IMR-90 (cell line): ENCODE data around the gene ELMO1. TPM values are rescaled to one million over a fixed set of nuclear protein-coding genes. Genes with fewer than 3 reads are reported as not detected.

Source experiments
- ATAC-seq: fragments of 200-7000 bp; cut with Tn5 transposase; 2 replicates; pipeline ENCODE4 v1.9.1; 2020; ENCODE audit warnings: low read depth, mild to moderate bottlenecking, moderate library complexity
- BruUV-seq: library from RNA; stranded (reverse); fragments of 400-500 nt; replicated peaks from 2 replicates; lab custom pipeline; 2021; lab: Mats Ljungman, UMichigan
- CTCF ChIA-PET: fragments of 300-600 bp; formaldehyde crosslinking; extraction: SDS; loops from one replicate; lab custom pipeline; 2021; ENCODE audit warnings: antibody characterized with exemption; lab: Yijun Ruan, JAX
- POLR2A ChIA-PET: fragments of 300-600 bp; sonication (Branson Sonifier 250); formaldehyde crosslinking; loops from one replicate; lab custom pipeline; 2022; ENCODE audit warnings: antibody characterized with exemption; ENCODE audit not compliant: unreplicated experiment; lab: Charles Lee
- DNase-seq: peaks from one replicate; pipeline ENCODE4 v3.0.0; 2013
- H2AFZ ChIP-seq: replicated peaks from 2 replicates; pipeline ENCODE3; 2013; ENCODE audit warnings: low read length, mild to moderate bottlenecking; ENCODE audit not compliant: poor library complexity
- H2AK5ac ChIP-seq: 2 replicates; pipeline ENCODE4 v1.6.1; 2013; ENCODE audit warnings: low read depth, low read length, inconsistent platforms
- H2AK9ac ChIP-seq: replicated peaks from 2 replicates; pipeline ENCODE3; 2013; ENCODE audit warnings: mild to moderate bottlenecking, low read depth, low read length, moderate library complexity; ENCODE audit not compliant: poor library complexity
- H2BK120ac ChIP-seq: 2 replicates; pipeline ENCODE4 v1.6.1; 2013; ENCODE audit warnings: low read depth, low read length, inconsistent platforms
- H2BK15ac ChIP-seq: 3 replicates; pipeline ENCODE4 v1.6.1; 2013; ENCODE audit warnings: low read depth, low read length, inconsistent platforms
- H2BK20ac ChIP-seq: 2 replicates; pipeline ENCODE4 v1.6.1; 2013; ENCODE audit warnings: low read depth, mild to moderate bottlenecking, inconsistent platforms, low read length, moderate library complexity
- H2BK5ac ChIP-seq: 2 replicates; pipeline ENCODE4 v1.6.1; 2013; ENCODE audit warnings: mild to moderate bottlenecking, low read depth, low read length, inconsistent platforms; ENCODE audit not compliant: poor library complexity, severe bottlenecking
- H3K14ac ChIP-seq: replicated peaks from 2 replicates; pipeline ENCODE4 v1.6.1; 2013; ENCODE audit warnings: low read depth, low read length, inconsistent platforms
- H3K18ac ChIP-seq: 2 replicates; pipeline ENCODE4 v1.6.1; 2013; ENCODE audit warnings: low read depth, low read length, control low read depth
- H3K23ac ChIP-seq: 2 replicates; pipeline ENCODE4 v1.6.1; 2013; ENCODE audit warnings: low read depth, low read length, inconsistent platforms
- H3K27ac ChIP-seq: 2 replicates; pipeline ENCODE4 v1.5.1; 2013; ENCODE audit warnings: mild to moderate bottlenecking, control low read depth, low read length; ENCODE audit not compliant: insufficient read depth
- H3K27me3 ChIP-seq: 2 replicates; pipeline ENCODE4 v1.6.1; 2013; ENCODE audit warnings: low read length; ENCODE audit not compliant: control insufficient read depth, insufficient read depth
- H3K36me3 ChIP-seq: 2 replicates; pipeline ENCODE4 v1.6.1; 2013; ENCODE audit warnings: low read length, mixed read lengths; ENCODE audit not compliant: control insufficient read depth, insufficient read depth
- H3K4ac ChIP-seq: 2 replicates; pipeline ENCODE4 v1.6.1; 2013; ENCODE audit warnings: low read depth, low read length, inconsistent platforms
- H3K4me1 ChIP-seq: 2 replicates; pipeline ENCODE4 v1.6.1; 2013; ENCODE audit warnings: low read length, mixed read lengths; ENCODE audit not compliant: control insufficient read depth, insufficient read depth
- H3K4me2 ChIP-seq: 2 replicates; pipeline ENCODE4 v1.6.1; 2013; ENCODE audit warnings: low read depth, mild to moderate bottlenecking, control low read depth, low read length, moderate library complexity
- H3K4me3 ChIP-seq: 2 replicates; pipeline ENCODE4 v1.5.1; 2013; ENCODE audit warnings: low read depth, mild to moderate bottlenecking, control low read depth, low read length, moderate library complexity; ENCODE audit not compliant: insufficient read depth
- H3K56ac ChIP-seq: 2 replicates; pipeline ENCODE4 v1.6.1; 2013; ENCODE audit warnings: low read length, inconsistent platforms; ENCODE audit not compliant: insufficient read depth; ENCODE audit errors: extremely low read depth
- H3K79me1 ChIP-seq, 2 experiments: 2 replicates each; pipeline ENCODE4 v1.6.1; 2013; ENCODE audit warnings: low read length in 2 of 2, inconsistent platforms in 1 of 2, low read depth in 1 of 2
- H3K9ac ChIP-seq: 2 replicates; pipeline ENCODE4 v1.6.1; 2013; ENCODE audit warnings: low read depth, low read length, control low read depth
- H3K9me1 ChIP-seq: 2 replicates; pipeline ENCODE4 v1.6.1; 2013; ENCODE audit warnings: low read length, inconsistent platforms; ENCODE audit not compliant: insufficient read depth
- H3K9me3 ChIP-seq: 2 replicates; pipeline ENCODE4 v1.6.1; 2013; ENCODE audit warnings: low read length; ENCODE audit not compliant: control insufficient read depth, insufficient read depth
- H4K20me1 ChIP-seq: 2 replicates; pipeline ENCODE4 v1.6.1; 2013; ENCODE audit warnings: low read length, inconsistent platforms; ENCODE audit not compliant: insufficient read depth
- H4K5ac ChIP-seq: 2 replicates; pipeline ENCODE4 v1.6.1; 2013; ENCODE audit warnings: mild to moderate bottlenecking, low read depth, low read length, control low read depth
- H4K8ac ChIP-seq, 2 experiments: 2 replicates each; pipeline ENCODE4 v1.6.1; 2013; ENCODE audit warnings: low read depth in 2 of 2, low read length in 2 of 2, control low read depth in 1 of 2, inconsistent platforms in 1 of 2
- H4K91ac ChIP-seq: 2 replicates; pipeline ENCODE4 v1.6.1; 2013; ENCODE audit warnings: low read depth, low read length, inconsistent platforms; ENCODE audit not compliant: insufficient read depth
- BHLHE40 ChIP-seq: fragments of 150-350 bp; IDR thresholded peaks from 2 replicates; pipeline ENCODE4 v1.6.1; 2016; ENCODE audit warnings: mild to moderate bottlenecking, low read depth, low read length
- CEBPB ChIP-seq: IDR thresholded peaks from 2 replicates; pipeline ENCODE4 v1.6.1; 2012; ENCODE audit warnings: low read depth, low read length, improper control_type of control experiment
- CHD1 ChIP-seq: IDR thresholded peaks from 2 replicates; pipeline ENCODE4 v1.6.1; 2012; ENCODE audit warnings: low read depth, low read length, improper control_type of control experiment
- CTCF ChIP-seq: conservative IDR thresholded peaks from 2 replicates; pipeline ENCODE4 v1.5.1; 2012; ENCODE audit warnings: mild to moderate bottlenecking, low read depth, low read length, improper control_type of control experiment
- ELK1 ChIP-seq: fragments of 150-350 bp; IDR thresholded peaks from 2 replicates; pipeline ENCODE4 v1.6.1; 2016; ENCODE audit warnings: low read depth, mild to moderate bottlenecking, low read length, moderate library complexity, borderline replicate concordance
- FOS ChIP-seq: fragments of 150-350 bp; IDR thresholded peaks from 2 replicates; pipeline ENCODE4 v1.6.1; 2016; ENCODE audit warnings: low read depth, low read length
- MAZ ChIP-seq: IDR thresholded peaks from 2 replicates; pipeline ENCODE4 v1.6.1; 2012; ENCODE audit warnings: low read depth, mild to moderate bottlenecking, low read length, improper control_type of control experiment, moderate library complexity, borderline replicate concordance
- MXI1 ChIP-seq: IDR thresholded peaks from 2 replicates; pipeline ENCODE4 v1.6.1; 2012; ENCODE audit warnings: low read depth, mild to moderate bottlenecking, low read length, moderate library complexity, borderline replicate concordance
- NFE2L2 ChIP-seq: fragments of 150-350 bp; IDR thresholded peaks from 2 replicates; pipeline ENCODE4 v1.6.1; 2016; ENCODE audit warnings: low read depth, mild to moderate bottlenecking, low read length
- POLR2A ChIP-seq: IDR thresholded peaks from 2 replicates; pipeline ENCODE4 v1.6.1; 2012; ENCODE audit warnings: mild to moderate bottlenecking, low read depth, low read length
- RAD21 ChIP-seq: IDR thresholded peaks from 2 replicates; pipeline ENCODE4 v1.6.1; 2012; ENCODE audit warnings: low read length, improper control_type of control experiment
- RCOR1 ChIP-seq: IDR thresholded peaks from 2 replicates; pipeline ENCODE4 v1.6.1; 2012; ENCODE audit warnings: mild to moderate bottlenecking, low read length, improper control_type of control experiment; ENCODE audit not compliant: insufficient replicate concordance
- RFX5 ChIP-seq: IDR thresholded peaks from 2 replicates; pipeline ENCODE4 v1.8.0; 2012; ENCODE audit warnings: low read depth, mild to moderate bottlenecking, low read length, moderate library complexity
- SMC3 ChIP-seq: fragments of 150-350 bp; IDR thresholded peaks from 2 replicates; pipeline ENCODE4 v1.6.1; 2016; ENCODE audit warnings: low read depth, mild to moderate bottlenecking, antibody characterized with exemption, low read length, moderate library complexity
- USF2 ChIP-seq: fragments of 150-350 bp; IDR thresholded peaks from 2 replicates; pipeline ENCODE4 v1.6.1; 2017; ENCODE audit warnings: mild to moderate bottlenecking, antibody characterized with exemption, low read length, low read depth
- WGBS, 2 experiments: methylation state at CpG; one replicate each; pipeline versions ENCODE4 v1.1.5 to v1.1.7; 2013; ENCODE audit warnings: missing lambda C conversion rate in 2 of 2; ENCODE audit not compliant: insufficient read length in 1 of 2; ENCODE audit errors: extremely low coverage in 2 of 2; 5-methylcytosine and 5-hydroxymethylcytosine counted together
- dilution Hi-C: fragments of 300-500 bp; cut with HindIII; formaldehyde crosslinking; loops from one replicate; pipeline ENCODE4 v1.14.3; 2018; ENCODE audit warnings: low sequenced_read_pairs; ENCODE audit not compliant: unreplicated experiment
- in situ Hi-C: fragments of 300-500 bp; cut with MboI; formaldehyde crosslinking; loops from 3 replicates; pipeline ENCODE4 v1.14.3; 2019; ENCODE audit warnings: low sequenced_read_pairs, inconsistent platforms, mixed read lengths
- intact Hi-C: fragments of 100-400 bp; cut with micrococcal nuclease; formaldehyde crosslinking; loops from 2 replicates; pipeline ENCODE4 v1.10.0; 2022
- polyA plus RNA-seq, 3 experiments: library from polyadenylated mRNA; depleted of rRNA; stranded (reverse); fragments of >200 nt; gene quantifications; 2 replicates each; pipeline ENCODE4 v1.2.3, GENCODE V29; 2012; ENCODE audit warnings: low replicate concordance in 1 of 3
- total RNA-seq: library from RNA; depleted of rRNA; stranded (reverse); fragments of >200 nt; gene quantifications from 2 replicates; pipeline ENCODE4 v1.2.3, GENCODE V29; 2012

Gene ELMO1
- total and polyA plus RNA-seq, 2 of the 4 experiments (the other 2 are of a cell fraction): 0.03 TPM; not detected in 1

- H2BK20ac ChIP-seq: no peak overlapping the region
- H3K14ac ChIP-seq: no peak overlapping the region
- dilution Hi-C loops: no loop called here
- no peak overlapping the region for H3K18ac ChIP-seq
- no peak overlapping the region for H2BK15ac ChIP-seq
- H3K4me2 ChIP-seq: no peak overlapping the region
- no peak overlapping the region for H4K5ac ChIP-seq
- no peak overlapping the region for H3K27ac ChIP-seq
- no peaks in the 10 kb centered on the region for H3K4me1 ChIP-seq
- no peak overlapping the region for H3K56ac ChIP-seq
- no peak for ATAC-seq
- no peaks in the 10 kb centered on the region for H3K9me1 ChIP-seq
- no peak overlapping the region for H4K8ac ChIP-seq
- H3K23ac ChIP-seq: no peak overlapping the region
- H2AK5ac ChIP-seq: no peak overlapping the region
- H3K9me3 ChIP-seq: peaks cover 11% of the 10 kb centered on the region
- POLR2A ChIA-PET: no interaction called here
- H3K36me3 ChIP-seq: no peaks in the 10 kb centered on the region
- no peaks in the 10 kb centered on the region for H4K20me1 ChIP-seq
- H4K91ac ChIP-seq: no peak overlapping the region
- in situ Hi-C loops: no loop called here
- no peak overlapping the region for H2BK120ac ChIP-seq
- H3K27me3 ChIP-seq: no peaks in the 10 kb centered on the region
- no peak for DNase-seq
- BruUV-seq: no TSS peak
- no peak overlapping the region for H3K4ac ChIP-seq
- no peak overlapping the region for H2BK5ac ChIP-seq
- no peak overlapping the region for H3K9ac ChIP-seq
- no peak overlapping the region for H2AK9ac ChIP-seq
- no peaks in the 10 kb centered on the region for H3K79me1 ChIP-seq
- WGBS, 2 experiments: 19% methylated on average over 3 of the region's 5 CpGs; no CpG with 5 or more reads in 1 of the 2 experiments
- intact Hi-C loops: no loop called here
- H3K4me3 ChIP-seq: no peak overlapping the region
- CTCF ChIA-PET: no interaction called here
- no peak overlapping the region for H2AFZ ChIP-seq
- TF ChIP-seq BHLHE40 (no peak), RFX5 (no peak), NFE2L2 (no peak), POLR2A (no peak), MXI1 (no peak), CTCF (no peak), RAD21 (no peak), USF2 (no peak), RCOR1 (no peak), FOS (no peak), ELK1 (no peak), CHD1 (no peak), CEBPB (no peak), MAZ (no peak), SMC3 (no peak)
Measured at GRCh38 chr7:37315772-37316715, 132.6 kb downstream of the ELMO1 start.
